IPS-18a (cell line): ENCODE data around the gene ADA.
A peak's percentile ranks its signal among the peaks of the same experiment; 100 is the strongest.

ENCODE experiments used
- H3K27ac ChIP-seq: one replicate; pipeline ENCODE4 v1.5.1; 2013; ENCODE audit warnings: low read length
- H3K27me3 ChIP-seq: one replicate; pipeline ENCODE4 v1.6.1; 2013; ENCODE audit warnings: mild to moderate bottlenecking, low read length; ENCODE audit not compliant: control insufficient read depth, insufficient read depth
- H3K36me3 ChIP-seq: one replicate; pipeline ENCODE4 v1.6.1; 2013; ENCODE audit warnings: low read depth, low read length; ENCODE audit not compliant: control insufficient read depth
- H3K4me1 ChIP-seq: one replicate; pipeline ENCODE4 v1.6.1; 2013; ENCODE audit warnings: low read depth, low read length; ENCODE audit not compliant: control insufficient read depth
- H3K4me3 ChIP-seq: one replicate; pipeline ENCODE4 v1.5.1; 2013; ENCODE audit warnings: low read length
- H3K9ac ChIP-seq: one replicate; pipeline ENCODE4 v1.6.1; 2013; ENCODE audit warnings: mild to moderate bottlenecking, low read length, moderate library complexity
- H3K9me3 ChIP-seq: one replicate; pipeline ENCODE4 v1.6.1; 2013; ENCODE audit warnings: low read depth, low read length; ENCODE audit not compliant: control insufficient read depth

ADA gene

GRCh38 chr20:44650771-44651433 is 597 bp downstream of the ADA start:
- peak overlapping the region; percentile 28 for H3K9ac ChIP-seq
- no peak overlapping the region for H3K27ac ChIP-seq
- no peaks in the 10 kb centered on the region for H3K9me3 ChIP-seq
- H3K27me3 ChIP-seq = peaks cover 27% of the 10 kb centered on the region
- peak overlapping the region; percentile 79 for H3K4me3 ChIP-seq
- H3K36me3 ChIP-seq = no peaks in the 10 kb centered on the region
- H3K4me1 ChIP-seq = peaks cover 14% of the 10 kb centered on the region

- Histone ChIP-seq H3K9ac (no peak overlapping the region), H3K4me1 (peaks cover 14% of the 10 kb centered on the region), H3K27me3 (peaks cover 27% of the 10 kb centered on the region), H3K9me3 (no peaks in the 10 kb centered on the region), H3K36me3 (no peaks in the 10 kb centered on the region), H3K27ac (no peak overlapping the region), H3K4me3 (no peak overlapping the region)
Measured at GRCh38 chr20:44649976-44650375, 1.5 kb downstream of the ADA start.

- H3K36me3 ChIP-seq = no peaks in the 10 kb centered on the region
- no peaks in the 10 kb centered on the region for H3K9me3 ChIP-seq
- no peak overlapping the region for H3K9ac ChIP-seq
- no peak overlapping the region for H3K4me3 ChIP-seq
- peaks cover 14% of the 10 kb centered on the region for H3K4me1 ChIP-seq
- H3K27me3 ChIP-seq = peaks cover 27% of the 10 kb centered on the region
- no peak overlapping the region for H3K27ac ChIP-seq
Measured at GRCh38 chr20:44649126-44649525, 2.4 kb downstream of the ADA start.

- Histone ChIP-seq H3K4me1 (peaks cover 19% of the 10 kb centered on the region), H3K27me3 (peaks cover 26% of the 10 kb centered on the region), H3K27ac (no peak overlapping the region), H3K4me3 (no peak overlapping the region), H3K9me3 (no peaks in the 10 kb centered on the region), H3K9ac (no peak overlapping the region), H3K36me3 (no peaks in the 10 kb centered on the region)
Measured at GRCh38 chr20:44648579-44648978, 2.9 kb downstream of the ADA start.

GRCh38 chr20:44648068-44648467 is 3.4 kb downstream of the ADA start:
- no peak overlapping the region for H3K4me3 ChIP-seq
- H3K9ac ChIP-seq = no peak overlapping the region
- H3K4me1 ChIP-seq = peaks cover 20% of the 10 kb centered on the region
- H3K9me3 ChIP-seq = no peaks in the 10 kb centered on the region
- H3K27me3 ChIP-seq = peaks cover 21% of the 10 kb centered on the region
- H3K27ac ChIP-seq = no peak overlapping the region
- H3K36me3 ChIP-seq = no peaks in the 10 kb centered on the region

- Histone ChIP-seq H3K9ac (no peak overlapping the region), H3K4me3 (no peak overlapping the region), H3K9me3 (no peaks in the 10 kb centered on the region), H3K4me1 (peaks cover 27% of the 10 kb centered on the region), H3K27me3 (peaks cover 9% of the 10 kb centered on the region), H3K27ac (no peak overlapping the region), H3K36me3 (no peaks in the 10 kb centered on the region)
Measured at GRCh38 chr20:44646641-44647274, 4.7 kb downstream of the ADA start.

- Histone ChIP-seq H3K4me3 (no peak overlapping the region), H3K36me3 (no peaks in the 10 kb centered on the region), H3K9ac (no peak overlapping the region), H3K27ac (no peak overlapping the region), H3K9me3 (no peaks in the 10 kb centered on the region), H3K27me3 (peaks cover 8% of the 10 kb centered on the region), H3K4me1 (peaks cover 27% of the 10 kb centered on the region)
Measured at GRCh38 chr20:44646023-44646640, 5.4 kb downstream of the ADA start.

- Histone ChIP-seq H3K27ac (no peak overlapping the region), H3K9me3 (no peaks in the 10 kb centered on the region), H3K27me3 (no peaks in the 10 kb centered on the region), H3K36me3 (no peaks in the 10 kb centered on the region), H3K4me3 (no peak overlapping the region), H3K4me1 (peaks cover 27% of the 10 kb centered on the region), H3K9ac (no peak overlapping the region)
Measured at GRCh38 chr20:44644667-44645131, 6.8 kb downstream of the ADA start.

- Histone ChIP-seq H3K27me3 (no peaks in the 10 kb centered on the region), H3K9ac (no peak overlapping the region), H3K9me3 (no peaks in the 10 kb centered on the region), H3K36me3 (no peaks in the 10 kb centered on the region), H3K4me1 (peaks cover 27% of the 10 kb centered on the region), H3K27ac (no peak overlapping the region), H3K4me3 (no peak overlapping the region)
Measured at GRCh38 chr20:44644230-44644617, 7.3 kb downstream of the ADA start.

GRCh38 chr20:44643596-44644229 is 7.8 kb downstream of the ADA start:
- Histone ChIP-seq H3K27ac (no peak overlapping the region), H3K27me3 (no peaks in the 10 kb centered on the region), H3K36me3 (no peaks in the 10 kb centered on the region), H3K9me3 (no peaks in the 10 kb centered on the region), H3K4me1 (peaks cover 27% of the 10 kb centered on the region), H3K9ac (no peak overlapping the region), H3K4me3 (no peak overlapping the region)

GRCh38 chr20:44643154-44643519 is 8.4 kb downstream of the ADA start:
- Histone ChIP-seq H3K27me3 (no peaks in the 10 kb centered on the region), H3K36me3 (no peaks in the 10 kb centered on the region), H3K9me3 (no peaks in the 10 kb centered on the region), H3K9ac (no peak overlapping the region), H3K4me3 (no peak overlapping the region), H3K4me1 (peaks cover 21% of the 10 kb centered on the region), H3K27ac (no peak overlapping the region)
